SH-SY5Y (cell line): ENCODE data around the gene ELOVL6.

Experiments
- GATA2 ChIP-seq: IDR thresholded peaks from 2 replicates; pipeline ENCODE4 v1.6.1; 2011; ENCODE audit warnings: mild to moderate bottlenecking, low read depth, low read length
- GATA3 ChIP-seq: IDR thresholded peaks from 2 replicates; pipeline ENCODE4 v1.6.1; 2011; ENCODE audit warnings: low read depth, mild to moderate bottlenecking, low read length, moderate library complexity

DNA sequence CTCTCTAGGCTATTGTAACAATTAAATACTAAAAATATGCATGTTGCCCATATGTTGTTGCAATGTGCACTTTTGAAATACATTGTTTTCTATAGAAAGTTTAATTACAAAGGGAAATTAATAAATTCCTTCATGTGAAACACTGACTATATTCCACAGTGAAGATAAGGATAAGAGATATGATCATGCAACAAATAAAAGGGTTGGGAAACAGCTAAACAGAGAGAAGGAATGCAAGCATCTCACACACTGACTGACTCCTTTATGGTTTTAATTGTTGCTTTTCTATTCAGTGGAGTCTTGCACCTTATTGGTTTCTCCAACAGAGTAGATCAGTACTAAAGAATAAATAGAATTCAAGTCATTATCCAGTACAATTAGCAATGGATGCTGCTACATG, 37.8 kb downstream of the ELOVL6 start:
- TF ChIP-seq GATA2 (no peak), GATA3 (no peak)
